Brain microvascular endothelial cell (primary cell): Measurements from ENCODE around the gene CRMP1.

ENCODE experiments used
- DNase-seq: peaks from one replicate; pipeline ENCODE4 v3.0.0-alpha.2; 2020
- H3K27ac ChIP-seq: fragments of 250-450 bp; sonication (Bioruptor Pico); 2 replicates; pipeline ENCODE4 v1.5.1; 2020; ENCODE audit warnings: mild to moderate bottlenecking, moderate library complexity
- H3K27me3 ChIP-seq: fragments of 250-450 bp; sonication (Bioruptor Pico); replicated peaks from 2 replicates; pipeline ENCODE4 v1.5.1; 2020; ENCODE audit warnings: mild to moderate bottlenecking
- H3K36me3 ChIP-seq: fragments of 250-450 bp; sonication (Bioruptor Pico); replicated peaks from 2 replicates; pipeline ENCODE4 v1.5.1; 2020; ENCODE audit warnings: mild to moderate bottlenecking
- H3K4me3 ChIP-seq: 2 replicates; pipeline ENCODE4 v1.5.1; 2011; ENCODE audit warnings: low read depth, mild to moderate bottlenecking, control low read depth, low read length, moderate library complexity
- in situ Hi-C: cut with HindIII; loops from 2 replicates; pipeline ENCODE4 v1.10.0; 2017; ENCODE audit warnings: low sequenced_read_pairs, low pct_ligation_motif_present
- TF ChIP-seq, protein P1 (sequence below): IDR thresholded peaks from 2 replicates; pipeline ENCODE4 v1.5.1; 2011; ENCODE audit warnings: low read depth, mild to moderate bottlenecking, moderate library complexity, low read length, control low read depth, inconsistent platforms; ENCODE audit errors: missing control alignments

CRMP1 gene

DNA sequence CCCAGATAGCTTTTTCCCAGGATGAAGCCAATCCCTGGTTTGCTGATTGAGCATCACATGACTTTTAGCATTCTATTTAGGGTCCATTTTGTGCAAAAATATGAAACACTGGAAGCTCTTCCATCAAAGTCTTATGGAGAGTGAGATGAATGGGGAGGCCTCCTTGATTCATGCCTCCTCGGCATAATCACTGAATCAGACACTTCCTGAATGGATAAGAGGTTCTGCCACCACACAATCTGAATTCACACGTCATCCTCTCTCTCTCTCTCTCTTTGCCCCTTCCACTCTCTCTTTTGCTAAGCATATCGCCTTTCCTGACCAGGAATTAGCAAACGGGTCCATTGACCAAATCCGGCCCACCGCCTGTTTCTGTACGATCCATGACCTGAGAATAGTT lies 68.7 kb downstream of the CRMP1 start:
- in situ Hi-C loops, result no loop called here
- H3K27me3 ChIP-seq, result no peaks in the 10 kb centered on the region
- H3K36me3 ChIP-seq, result peaks cover 52% of the 10 kb centered on the region
- peak; percentile 24 for DNase-seq
- H3K4me3 ChIP-seq, result no peak overlapping the region
- TF ChIP-seq, protein P1, sequence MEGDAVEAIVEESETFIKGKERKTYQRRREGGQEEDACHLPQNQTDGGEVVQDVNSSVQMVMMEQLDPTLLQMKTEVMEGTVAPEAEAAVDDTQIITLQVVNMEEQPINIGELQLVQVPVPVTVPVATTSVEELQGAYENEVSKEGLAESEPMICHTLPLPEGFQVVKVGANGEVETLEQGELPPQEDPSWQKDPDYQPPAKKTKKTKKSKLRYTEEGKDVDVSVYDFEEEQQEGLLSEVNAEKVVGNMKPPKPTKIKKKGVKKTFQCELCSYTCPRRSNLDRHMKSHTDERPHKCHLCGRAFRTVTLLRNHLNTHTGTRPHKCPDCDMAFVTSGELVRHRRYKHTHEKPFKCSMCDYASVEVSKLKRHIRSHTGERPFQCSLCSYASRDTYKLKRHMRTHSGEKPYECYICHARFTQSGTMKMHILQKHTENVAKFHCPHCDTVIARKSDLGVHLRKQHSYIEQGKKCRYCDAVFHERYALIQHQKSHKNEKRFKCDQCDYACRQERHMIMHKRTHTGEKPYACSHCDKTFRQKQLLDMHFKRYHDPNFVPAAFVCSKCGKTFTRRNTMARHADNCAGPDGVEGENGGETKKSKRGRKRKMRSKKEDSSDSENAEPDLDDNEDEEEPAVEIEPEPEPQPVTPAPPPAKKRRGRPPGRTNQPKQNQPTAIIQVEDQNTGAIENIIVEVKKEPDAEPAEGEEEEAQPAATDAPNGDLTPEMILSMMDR, result no peak
- H3K27ac ChIP-seq, result no peak overlapping the region

DNA sequence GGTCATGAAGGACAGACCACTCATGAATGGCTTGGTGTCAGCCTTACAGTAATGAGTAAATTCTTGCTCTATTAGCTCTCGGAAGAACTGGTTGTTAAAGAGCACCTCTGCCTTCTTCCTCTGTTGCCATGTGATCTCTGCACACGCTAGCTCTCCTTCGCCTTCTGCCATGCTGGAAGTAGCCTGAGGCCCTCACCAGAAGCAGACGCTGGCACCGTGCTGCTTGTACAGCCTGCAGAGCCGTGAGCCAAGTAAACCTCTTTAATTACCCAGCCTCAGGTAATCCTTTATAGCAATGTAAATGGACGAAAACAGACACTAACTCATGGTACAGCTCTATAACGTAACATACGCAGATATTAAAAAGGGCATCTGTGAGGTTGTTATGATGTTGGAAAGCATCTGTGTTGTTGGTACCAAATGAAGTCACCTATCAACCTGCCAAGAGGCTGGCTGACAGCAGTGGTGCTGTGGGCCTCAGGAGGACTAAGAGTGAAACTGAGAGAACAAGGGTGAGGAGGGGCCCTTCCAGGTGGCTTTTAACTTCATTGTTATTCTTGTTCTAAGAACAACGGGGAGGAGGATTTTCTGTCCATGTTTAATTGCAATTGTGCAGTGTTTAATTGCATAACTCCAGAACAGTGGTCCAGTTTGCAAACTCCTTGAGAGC lies 69.2 kb downstream of the CRMP1 start:
- Histone ChIP-seq H3K27me3 (no peaks in the 10 kb centered on the region), H3K36me3 (peaks cover 55% of the 10 kb centered on the region), H3K27ac (no peak overlapping the region), H3K4me3 (no peak overlapping the region)
- in situ Hi-C loops, result no loop called here
- no peak for DNase-seq
- TF ChIP-seq, protein P1, result no peak

DNA sequence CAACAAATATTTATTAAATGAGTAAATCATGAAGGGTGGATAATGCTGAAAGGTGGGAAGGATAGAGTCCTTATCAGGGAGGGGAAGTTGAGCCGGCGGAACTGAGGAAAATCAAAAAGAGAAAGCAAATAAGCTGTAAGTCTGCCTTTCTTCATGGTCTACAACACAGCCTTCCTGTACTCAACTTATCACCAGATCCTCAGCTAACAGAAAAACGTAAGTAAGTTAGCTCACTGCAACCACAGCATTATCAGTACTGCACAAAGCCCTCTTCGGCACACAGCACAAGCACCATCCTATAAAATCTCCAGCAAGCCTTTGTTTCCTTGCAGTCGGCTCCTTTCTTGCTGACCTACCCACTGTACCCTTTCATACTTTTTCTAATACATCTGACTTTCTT lies 70.3 kb downstream of the CRMP1 start:
- H3K4me3 ChIP-seq, result no peak overlapping the region
- in situ Hi-C loops, result no loop called here
- no peak overlapping the region for H3K27ac ChIP-seq
- peaks cover 57% of the 10 kb centered on the region for H3K36me3 ChIP-seq
- no peaks in the 10 kb centered on the region for H3K27me3 ChIP-seq
- TF ChIP-seq, protein P1, result no peak
- DNase-seq, result no peak

DNA sequence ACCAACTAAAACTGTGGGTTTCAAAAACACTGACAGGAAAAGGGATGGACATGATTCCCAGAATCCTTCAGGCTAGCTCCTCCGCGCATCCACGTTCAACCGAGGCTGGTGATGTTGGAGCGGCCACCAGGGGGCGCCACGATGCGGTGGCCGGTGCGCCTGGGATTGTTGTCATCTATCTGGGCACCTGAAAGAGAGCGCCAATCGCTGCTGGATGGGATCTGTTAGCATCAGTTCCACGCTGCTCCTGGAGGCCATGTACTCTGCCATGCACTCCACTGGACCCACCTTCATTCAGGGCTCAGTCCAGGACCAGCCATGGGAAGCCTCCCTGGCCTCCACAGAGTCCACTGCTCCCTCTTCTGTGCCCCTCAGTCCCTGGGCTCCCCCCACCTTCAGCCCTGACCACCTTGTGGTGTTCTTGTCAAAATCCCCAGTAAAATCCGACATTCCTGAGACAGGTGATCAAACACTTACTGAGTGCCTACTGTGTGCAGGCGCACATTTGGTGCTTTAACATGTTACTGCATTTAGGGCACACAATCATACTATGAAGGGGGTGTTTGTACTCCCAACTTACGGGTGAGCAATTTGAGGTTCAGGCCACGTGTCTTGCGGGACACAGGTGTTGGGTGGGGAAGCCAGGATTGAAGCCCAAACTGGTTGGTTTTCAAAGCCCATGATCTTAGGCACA lies 71.1 kb downstream of the CRMP1 start:
- in situ Hi-C loops, result no loop called here
- TF ChIP-seq, protein P1, result peak; percentile 78
- no peaks in the 10 kb centered on the region for H3K27me3 ChIP-seq
- H3K27ac ChIP-seq, result no peak overlapping the region
- DNase-seq, result no peak
- peaks cover 53% of the 10 kb centered on the region for H3K36me3 ChIP-seq
- no peak overlapping the region for H3K4me3 ChIP-seq

DNA sequence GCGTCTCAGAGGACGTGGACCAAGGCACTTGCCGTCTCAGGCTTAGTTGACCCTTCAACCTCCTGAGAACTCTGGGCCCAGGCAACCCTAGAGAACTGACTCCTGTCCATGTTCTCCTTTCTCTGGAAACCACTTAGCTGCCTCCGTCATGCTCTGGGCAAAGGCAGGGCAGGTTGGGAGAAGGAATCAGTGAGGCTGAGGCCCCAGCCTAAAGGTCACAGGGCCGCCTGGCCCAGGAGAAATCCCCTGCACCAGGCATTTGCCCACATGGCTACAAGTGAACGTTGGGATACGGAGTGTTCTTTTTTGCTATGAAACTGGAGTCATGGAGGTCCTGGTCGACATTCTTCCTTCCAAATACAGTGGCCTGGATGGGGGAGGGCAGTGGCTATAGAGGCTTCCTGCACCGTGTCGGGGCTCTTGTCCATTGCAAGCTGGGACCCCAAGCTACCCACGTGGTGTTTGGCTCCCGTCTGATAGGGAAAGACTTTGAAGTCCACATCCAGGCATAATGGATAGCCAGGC lies 76.0 kb downstream of the CRMP1 start:
- TF ChIP-seq, protein P1, result no peak
- no peaks in the 10 kb centered on the region for H3K27me3 ChIP-seq
- no peak overlapping the region for H3K4me3 ChIP-seq
- DNase-seq, result no peak
- H3K27ac ChIP-seq, result no peak overlapping the region
- in situ Hi-C loops, result no loop called here
- H3K36me3 ChIP-seq, result peaks cover 64% of the 10 kb centered on the region
